ENCODE results near the gene GYPB.
"Not testable (repeated sequence)": the region's sequence is repeated elsewhere in the genome, so short reads cannot be mapped to it uniquely, and the experiment has no call there.

DNA sequence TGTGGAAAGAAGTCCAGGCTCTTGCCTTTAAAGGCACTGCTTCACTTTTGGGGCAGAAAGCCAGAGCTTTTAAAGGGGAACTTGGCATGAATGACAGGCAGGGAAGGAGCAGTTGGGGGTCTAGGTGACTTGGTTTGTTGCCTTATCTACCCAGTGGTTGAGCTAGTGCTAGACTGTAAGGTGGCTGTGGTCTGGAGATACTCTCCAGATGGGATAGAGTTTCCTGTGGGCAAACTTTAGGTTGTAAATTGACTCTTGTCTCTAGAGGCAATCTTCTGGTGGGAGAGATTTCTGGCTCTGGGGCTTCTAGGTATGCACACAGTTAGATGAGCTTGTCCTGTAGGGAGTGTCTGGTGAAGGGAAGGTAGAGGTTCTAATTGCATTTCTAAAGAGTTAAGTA, 43.7 kb downstream of the GYPB start:
- not testable (repeated sequence) for TF ChIP-seq CTCF (IDR thresholded peaks at IDR 0.05; ENCODE audit: poor library complexity); EZH2 (IDR thresholded peaks at IDR 0.05; ENCODE audit: borderline replicate concordance); EZH2phosphoT487 (IDR thresholded peaks at IDR 0.05; ENCODE audit: low read depth, severe bottlenecking, unreplicated experiment)

Data from hepatocyte (in vitro differentiated cells).